HG03280 (cell line): ENCODE measurements around the gene OR1D5.
"Not testable (repeated sequence)": the region's sequence is repeated elsewhere in the genome, so short reads cannot be mapped to it uniquely, and the experiment has no call there.

Experiments used
- ATAC-seq: cut with Tn5 transposase; IDR thresholded peaks from one replicate; pipeline ENCODE4 v1.9.1; 2021; ENCODE audit warnings: mild to moderate bottlenecking, moderate library complexity; ENCODE audit not compliant: unreplicated experiment

OR1D5 gene

DNA sequence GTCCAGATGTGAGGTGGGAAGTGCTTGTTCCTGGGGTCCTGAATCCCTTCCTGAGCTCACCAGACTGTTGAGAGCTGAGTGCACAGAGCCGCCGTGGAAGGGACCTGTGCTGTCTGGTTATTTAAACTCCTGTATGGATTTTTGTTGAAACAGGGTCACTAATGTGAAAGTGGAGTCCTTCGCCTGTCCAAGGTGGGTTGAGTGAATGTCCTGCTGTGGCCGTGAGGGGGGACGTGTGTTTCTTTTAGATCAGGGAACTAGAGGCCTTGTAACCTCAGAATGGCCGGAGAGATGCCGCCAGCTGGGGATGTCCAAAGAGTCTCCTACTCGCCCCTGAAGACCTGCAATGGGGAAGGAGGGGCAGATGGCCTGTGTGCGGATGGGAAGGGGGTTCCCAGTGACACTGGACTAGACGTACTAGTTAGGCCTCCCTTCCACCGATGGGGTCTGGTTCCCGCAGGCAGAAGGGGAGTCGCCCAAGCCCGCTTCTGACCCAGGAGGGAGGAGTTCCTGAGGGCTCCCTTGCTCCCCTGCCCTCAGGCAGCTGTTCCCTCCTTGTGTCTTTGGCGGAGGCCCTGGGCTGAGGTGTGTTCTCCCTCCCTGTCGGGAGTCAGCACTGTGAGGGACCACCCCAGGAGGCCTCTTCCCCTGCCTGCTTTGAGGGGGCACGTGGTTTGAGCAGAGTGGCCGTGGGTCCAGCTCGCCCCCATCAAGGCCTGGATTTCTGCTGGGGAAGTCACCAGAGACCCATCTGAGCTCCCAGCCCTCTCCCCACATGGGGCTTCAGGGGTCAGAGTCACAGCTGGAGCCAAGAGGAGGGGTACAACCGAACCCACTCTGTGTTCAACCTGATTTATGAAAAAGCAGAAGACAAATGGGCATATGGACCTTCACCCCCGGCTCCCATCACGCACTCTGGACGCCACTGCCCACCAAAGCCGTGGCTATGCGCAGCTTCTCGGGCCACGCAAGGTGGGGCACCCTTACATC, 30.9 kb downstream of the OR1D5 start:
- ATAC-seq: no peak

DNA sequence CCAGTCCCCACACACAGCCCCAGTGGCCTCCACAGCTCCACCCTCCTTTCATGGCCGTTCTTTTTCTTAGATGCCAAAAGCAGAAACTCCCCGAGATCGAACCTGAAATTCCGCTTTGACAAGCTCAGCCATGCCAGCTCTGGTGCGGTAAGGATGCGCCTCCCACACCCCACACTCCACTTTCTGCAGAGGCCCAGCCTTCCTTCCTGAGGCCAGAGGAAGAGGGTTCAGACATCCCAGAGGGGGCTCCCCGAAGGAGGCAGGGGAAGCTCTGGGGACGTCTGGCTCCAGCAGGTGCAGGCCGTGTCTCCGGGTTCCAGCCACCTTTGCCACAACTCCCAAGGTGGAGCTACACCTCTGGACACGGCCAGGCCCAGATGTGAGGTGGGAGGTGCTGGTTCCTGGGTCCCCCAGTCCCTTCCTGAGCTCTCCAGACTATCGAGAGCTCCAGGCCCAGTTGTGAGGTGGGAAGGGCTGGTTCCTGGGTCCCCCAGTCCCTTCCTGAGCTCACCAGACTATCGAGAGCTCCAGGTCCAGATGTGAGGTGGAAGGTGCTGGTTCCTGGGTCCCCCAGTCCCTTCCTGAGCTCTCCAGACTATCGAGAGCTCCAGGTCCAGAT, 32.4 kb downstream of the OR1D5 start:
- not testable (repeated sequence) for ATAC-seq

DNA sequence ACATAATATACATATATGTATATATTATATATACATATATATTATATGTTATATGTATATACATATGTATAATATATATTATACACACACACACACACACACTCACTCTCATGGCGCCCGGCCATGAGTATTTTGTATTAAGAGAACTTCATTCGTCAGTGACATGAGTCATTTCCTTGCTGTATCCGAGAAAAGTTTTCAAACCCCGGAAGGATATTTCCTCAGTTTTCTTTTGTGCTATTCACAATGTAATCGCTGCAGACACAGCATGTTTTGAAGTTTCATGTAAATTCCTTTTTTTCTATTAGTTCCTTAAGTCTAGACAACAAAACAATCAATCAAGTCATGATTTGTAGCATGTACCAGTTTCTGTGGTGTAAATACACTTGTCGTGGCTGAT, 33.3 kb downstream of the OR1D5 start:
- no peak for ATAC-seq

DNA sequence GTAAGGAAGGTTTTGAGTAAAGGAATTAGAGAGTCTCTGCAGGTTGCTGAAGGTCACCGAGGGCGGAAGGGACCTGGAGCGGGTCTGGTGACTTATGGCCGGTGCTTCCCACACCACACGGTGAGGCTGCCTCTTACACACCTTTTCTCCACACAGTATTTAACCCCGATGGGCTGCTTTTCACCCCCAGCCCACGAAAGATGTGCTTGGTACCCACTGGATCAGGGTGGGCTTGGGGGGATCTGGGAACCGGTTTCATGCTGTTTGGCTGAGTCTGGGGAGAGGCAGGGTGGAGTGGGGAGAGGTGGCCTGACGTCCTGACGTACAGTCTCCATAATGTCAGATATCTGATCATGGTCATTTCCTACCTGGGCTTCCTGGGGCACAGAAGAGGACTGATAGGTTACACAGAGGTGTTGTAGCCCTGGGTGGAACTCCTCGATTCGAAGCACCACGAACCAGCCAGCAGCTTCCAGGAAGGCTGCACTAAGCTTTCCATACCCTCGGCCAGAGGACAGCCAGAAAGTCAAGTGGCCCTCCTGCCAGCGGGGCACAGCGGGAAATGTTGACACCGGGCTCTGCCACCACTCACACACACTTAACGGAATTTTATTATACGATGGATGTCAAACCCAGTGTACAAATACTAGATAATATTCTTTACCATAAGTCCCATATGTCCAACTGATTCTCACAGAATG, 34.0 kb downstream of the OR1D5 start:
- no peak for ATAC-seq

DNA sequence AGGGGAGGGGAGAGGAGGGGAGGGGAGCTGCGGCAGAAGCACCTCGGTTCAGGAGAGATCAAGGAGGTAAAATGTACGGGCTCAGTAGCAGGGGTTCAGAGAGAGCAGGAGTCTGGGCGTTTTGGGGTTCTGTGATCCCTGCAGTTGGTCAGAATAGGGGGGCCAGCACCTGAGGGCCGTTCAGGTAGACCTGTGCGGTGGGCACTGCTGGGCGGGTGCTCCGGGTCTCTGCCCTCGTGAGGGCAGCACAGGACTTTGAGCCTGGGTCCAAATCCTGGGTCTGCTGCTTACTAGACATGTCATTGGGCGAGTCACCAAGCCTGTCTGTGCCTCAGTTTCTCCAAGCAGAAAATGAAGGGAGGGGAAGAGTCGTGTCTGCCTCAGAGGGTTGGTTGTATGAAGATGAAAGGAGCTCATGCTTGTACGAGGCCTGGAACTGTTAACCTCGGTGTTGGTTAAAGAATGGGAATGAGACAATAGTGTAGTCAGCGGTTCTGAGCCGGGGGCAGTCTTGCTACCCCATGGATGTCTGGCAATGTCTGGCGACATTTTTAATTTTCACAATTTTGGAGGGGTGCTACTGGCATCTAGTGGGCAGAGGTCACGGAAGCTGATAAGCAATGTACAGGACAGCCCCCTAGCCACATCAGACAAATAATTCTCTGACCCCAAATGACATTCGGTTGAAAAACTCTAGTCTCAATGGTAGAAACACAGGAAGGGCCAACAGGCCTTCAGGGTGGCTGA, 35.4 kb downstream of the OR1D5 start:
- no peak for ATAC-seq

DNA sequence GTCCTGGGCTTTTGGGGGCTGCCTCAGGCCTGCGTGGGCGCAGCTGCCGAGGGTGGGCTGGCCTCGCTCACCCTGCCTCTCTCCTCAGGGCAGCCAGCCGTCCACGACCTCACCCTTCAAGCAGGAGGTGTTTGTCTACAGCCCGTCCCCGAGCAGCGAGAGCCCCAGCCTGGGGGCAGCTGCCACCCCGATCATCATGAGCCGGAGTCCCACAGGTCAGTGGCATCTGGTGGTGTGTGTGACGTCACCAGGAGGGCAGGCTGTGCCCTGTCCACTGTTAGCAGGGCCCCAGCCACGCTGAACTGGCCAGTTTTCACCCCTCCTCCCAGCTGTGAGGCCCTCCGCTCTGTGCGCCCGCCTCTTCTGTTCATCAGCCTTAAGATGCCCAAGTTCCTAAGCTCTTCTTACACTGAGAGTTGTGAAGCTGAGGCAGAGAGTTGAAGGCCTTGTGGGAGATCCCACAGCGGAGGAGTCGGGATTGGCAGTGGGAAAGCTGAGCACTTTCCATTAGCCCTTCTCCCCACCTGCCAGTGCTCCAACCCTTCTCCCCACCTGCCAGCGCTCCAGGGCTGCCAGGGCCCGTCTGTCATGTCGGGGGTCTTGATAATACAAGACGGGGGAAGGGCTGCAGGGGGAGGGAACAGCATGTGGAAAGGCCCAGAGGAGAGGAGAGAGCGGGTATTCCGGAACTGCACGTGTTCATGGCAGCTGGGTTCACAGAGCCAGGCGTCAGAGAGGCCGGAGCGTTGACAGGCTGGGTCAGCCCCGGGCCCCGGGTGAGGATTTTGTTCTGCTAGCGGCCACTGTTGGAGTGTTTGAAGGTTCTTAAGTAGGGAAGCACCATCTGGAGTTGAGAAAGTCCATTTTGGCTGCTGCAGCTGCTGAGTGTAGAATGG, 36.3 kb downstream of the OR1D5 start:
- no peak for ATAC-seq

DNA sequence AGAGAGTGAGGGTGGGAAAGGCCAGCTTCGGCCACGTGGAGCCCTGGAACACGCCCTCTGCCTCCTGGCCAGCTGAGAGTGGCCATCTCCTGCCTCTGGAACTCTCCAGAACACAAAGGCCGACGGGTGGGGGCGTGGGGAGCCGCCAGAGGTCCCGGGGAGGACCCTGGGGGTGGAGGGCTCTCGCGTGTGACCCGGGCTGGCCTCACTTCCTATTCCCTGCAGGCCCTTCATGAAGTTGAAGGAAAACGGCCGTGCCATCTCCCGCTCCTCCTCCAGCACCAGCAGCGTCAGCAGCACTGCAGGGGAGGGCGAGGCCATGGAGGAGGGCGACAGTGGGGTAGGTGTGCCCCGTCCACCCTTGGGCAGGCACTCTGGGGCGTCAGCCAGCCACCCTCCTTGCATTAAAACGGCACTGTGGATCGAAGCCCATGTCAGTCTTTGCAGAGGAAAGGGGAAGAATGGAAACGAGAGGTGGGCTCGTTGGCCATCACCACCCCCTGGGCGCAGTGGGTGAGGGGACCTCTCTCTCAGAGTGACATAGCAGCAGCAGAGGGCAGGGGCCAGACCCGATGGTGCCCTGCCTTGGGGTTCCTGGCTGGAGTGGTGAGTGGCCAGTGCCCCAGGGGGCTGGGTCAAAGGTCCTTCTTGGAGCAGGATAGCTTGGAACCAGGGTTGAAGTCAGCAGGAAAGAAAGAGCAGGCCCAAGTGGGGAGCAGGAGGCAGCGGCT, 37.1 kb downstream of the OR1D5 start:
- ATAC-seq: no peak

DNA sequence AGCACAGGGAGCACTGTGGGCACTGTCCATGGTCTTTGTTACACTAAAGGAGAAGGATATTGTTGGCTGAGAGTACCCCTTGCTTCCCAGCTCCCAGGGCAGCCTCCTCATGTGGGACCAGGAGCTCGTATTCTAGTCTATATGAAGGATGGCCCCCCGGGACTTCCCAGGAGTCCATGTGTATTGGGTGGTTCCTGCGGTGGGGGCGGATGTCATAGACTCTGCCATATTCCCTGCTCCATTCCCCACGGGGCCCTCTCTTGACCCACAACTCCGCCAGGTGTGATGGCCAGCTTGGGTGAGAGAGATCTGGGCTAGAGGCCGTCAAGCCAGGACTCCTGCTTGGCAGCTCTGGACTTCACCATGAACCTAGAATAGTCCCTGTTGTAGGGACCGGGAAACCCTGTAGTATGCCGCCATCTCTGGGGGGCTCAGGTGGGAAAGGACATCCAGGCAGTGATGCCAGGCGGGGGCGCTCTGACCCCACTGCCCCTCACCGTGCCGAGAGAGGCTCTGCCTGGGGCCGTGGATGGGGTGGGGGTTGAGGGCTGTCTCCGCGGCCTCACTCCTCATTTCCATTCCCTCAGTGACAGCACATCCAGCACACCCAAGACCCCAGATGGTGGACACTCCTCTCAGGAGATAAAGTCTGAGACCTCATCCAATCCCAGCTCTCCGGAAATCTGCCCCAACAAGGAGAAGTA, 37.8 kb downstream of the OR1D5 start:
- no peak for ATAC-seq

DNA sequence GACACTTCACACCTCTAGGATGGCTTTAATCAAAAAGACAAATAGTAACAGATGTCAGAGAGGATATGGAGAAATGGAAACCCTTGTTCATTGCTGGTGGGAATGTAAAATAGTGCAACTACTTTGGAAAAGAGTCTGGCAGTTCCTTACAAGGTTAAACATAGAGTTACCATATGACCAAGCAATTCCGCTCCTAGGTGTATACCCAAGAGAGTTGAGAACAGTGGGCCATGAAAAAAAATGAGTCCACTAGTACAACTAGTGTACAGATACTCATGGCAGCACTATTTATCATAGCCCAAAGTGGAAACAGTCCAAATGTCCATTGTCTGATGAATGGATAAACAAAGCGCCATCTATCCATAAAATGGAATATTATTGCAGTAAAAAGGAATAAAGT, 39.1 kb downstream of the OR1D5 start:
- no peak for ATAC-seq

DNA sequence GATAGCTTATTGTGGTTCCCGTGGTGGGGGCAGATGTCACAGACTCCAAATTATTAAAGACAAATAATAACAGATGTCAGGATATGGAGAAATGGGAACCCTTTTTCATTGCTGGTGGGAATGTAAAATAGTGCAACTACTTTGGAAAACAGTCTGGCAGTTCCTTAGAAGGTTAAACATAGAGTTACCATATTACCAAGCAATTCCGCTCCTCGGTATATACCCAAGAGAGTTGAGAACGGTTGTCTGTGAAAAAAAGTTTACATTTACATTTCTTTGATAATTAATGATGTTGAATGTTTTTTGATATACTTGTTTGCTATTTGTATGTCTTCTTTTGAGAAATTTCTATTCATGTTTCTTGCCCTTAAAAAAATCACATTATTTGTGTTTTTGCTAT, 41.2 kb downstream of the OR1D5 start:
- ATAC-seq: no peak

DNA sequence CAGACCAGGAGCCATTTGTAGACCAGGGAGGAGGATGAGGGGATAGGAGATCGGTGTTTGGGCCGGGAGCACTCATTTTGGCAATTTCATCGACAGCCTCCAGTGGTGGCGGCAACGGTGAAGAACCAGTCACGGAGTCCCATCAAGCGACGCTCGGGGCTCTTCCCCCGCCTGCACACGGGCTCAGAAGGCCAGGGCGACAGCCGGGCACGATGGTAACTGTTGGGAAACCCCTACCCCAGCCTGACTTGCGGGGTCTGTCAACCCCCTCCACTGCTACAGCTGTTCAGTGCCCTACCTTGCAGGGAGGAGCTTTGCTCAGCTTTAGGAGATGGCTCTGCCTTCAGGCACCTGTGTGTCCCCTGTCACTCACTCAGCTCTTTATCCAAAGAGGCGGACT, 43.0 kb downstream of the OR1D5 start:
- no peak for ATAC-seq

DNA sequence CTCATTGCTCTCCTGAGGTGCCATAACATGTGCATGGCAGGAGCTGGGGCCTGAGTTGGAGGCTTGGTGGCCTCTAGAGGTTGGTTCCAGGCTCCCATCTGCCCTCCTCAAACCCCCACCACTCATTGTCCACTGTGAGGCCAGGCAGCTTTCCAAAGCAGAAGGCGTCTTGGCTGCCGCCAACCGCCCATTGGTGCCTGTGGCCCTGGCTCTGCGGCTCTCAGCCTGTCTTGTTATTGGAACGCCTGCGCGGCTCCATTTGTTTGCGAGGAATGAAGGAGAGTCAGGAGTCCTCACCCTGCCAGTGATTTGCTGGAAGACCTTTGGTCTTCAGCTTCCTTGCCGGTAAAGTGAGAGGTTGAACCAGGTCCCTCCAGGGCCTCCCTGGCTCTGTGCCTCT, 43.6 kb downstream of the OR1D5 start:
- ATAC-seq: no peak

DNA sequence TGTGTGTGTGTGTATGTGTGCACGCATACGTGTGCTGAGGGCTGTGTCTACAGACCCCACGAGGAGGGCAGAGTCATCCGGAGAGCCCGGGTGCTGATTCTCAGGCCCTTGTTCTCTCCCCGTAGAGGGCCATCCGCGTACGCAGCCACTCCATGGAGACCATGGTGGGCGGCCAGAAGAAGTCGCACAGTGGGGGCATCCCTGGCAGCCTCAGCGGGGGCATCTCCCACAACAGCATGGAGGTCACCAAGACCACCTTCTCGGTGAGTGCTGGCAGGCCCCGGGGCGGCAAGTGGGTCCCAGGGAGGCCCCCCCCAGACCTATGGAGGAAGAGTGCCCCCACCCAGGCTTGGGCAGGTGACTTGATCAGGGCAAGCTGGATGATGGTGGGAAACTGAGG, 45.5 kb downstream of the OR1D5 start:
- ATAC-seq: no peak

DNA sequence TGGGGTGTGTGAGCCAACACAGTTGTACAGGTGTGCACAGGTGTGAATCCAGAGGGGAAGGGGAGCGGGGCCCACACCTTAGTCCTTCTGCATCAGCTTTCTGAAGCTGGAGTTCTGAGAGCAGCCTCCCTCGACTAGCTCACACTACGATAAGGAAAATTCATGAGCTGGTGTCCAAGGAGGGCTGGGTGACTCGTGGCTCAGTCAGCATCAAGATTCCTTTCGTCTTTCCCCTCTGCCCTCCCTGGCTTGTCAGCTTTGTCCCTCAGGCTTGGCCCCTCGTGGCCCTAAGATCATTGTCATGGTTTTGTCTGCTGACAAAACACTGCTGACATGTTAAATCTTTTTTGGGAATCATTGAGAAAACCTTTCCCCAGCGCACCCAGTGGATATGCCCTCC, 47.5 kb downstream of the OR1D5 start:
- ATAC-seq: no peak

DNA sequence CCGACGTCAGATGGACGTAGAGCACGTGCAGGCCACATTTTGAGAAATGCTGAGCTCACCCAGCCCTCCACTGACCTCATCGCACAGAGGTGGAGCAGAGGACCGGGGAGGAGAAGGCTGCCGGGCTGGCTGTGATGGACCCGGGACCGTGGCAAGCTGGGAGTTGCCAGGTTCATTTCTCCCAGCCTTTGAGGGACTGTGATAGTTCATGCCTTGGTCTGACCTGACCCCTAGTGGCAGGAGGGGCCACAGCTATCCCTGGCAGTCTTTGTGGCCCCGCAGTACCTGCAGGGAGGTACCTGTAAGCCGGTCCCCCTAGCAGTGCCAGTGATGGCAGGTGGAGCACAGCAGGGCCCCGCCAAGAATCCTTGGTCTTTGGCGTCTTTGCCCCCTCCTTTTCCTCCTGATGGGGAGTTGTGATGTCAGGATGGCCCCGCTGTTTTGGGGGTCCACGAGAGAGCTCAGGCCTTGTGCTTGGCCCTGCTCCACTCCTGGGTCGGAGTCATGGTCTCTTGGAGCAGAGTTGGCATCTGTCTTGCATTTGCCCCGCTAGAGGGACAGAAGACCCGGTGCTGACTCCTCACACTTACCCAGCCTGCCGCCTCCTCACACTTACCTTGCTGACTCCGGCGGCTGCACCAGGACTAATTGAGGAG, 50.4 kb downstream of the OR1D5 start:
- ATAC-seq: no peak
